ENCODE data around the gene STK33.

GRCh38 chr11:8382436-8383053 is 211.5 kb downstream of the STK33 start:
- no peak for TF ChIP-seq POLR2A (IDR thresholded peaks at IDR 0.05)
- no peak for TF ChIP-seq CTCF (IDR thresholded peaks at IDR 0.05)

Measured in adrenal gland (tissue), 5 donors.